ENCODE data around the gene KMO. TPM values are rescaled to one million over a fixed set of nuclear protein-coding genes. Genes with fewer than 3 reads are reported as not detected.

KMO gene
- total and polyA plus RNA-seq, 2 of the 13 experiments (the other 11 are each of a cell fraction or from before 2014, with no cell fraction given), result 0.01 TPM; not detected in 1

DNA sequence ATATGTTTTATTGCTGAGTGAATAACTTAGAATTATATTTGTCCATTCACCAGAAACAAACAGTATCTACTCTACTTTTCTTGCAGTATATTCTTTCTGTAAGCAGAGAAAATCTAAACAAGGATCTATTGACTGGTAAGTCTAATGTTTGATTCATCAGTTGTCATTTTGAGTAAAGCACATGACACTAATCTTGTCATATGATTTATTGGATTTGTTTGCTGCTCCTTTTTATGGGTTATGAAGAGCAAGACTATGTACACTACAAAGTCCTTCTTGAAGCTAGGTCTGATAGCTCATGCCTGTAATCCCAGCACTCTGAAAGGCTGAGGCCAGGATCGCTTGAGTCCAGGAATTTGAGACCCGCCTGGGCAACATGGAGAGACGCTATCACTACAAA, 23.3 kb downstream of the KMO start (continued):
- TF ChIP-seq ZBTB26 (CRISPR knock-in tag; IDR thresholded peaks at IDR 0.05; ENCODE audit: borderline replicate concordance) (no peak), RNF219 (CRISPR knock-in tag; IDR thresholded peaks at IDR 0.05) (no peak)

DNA sequence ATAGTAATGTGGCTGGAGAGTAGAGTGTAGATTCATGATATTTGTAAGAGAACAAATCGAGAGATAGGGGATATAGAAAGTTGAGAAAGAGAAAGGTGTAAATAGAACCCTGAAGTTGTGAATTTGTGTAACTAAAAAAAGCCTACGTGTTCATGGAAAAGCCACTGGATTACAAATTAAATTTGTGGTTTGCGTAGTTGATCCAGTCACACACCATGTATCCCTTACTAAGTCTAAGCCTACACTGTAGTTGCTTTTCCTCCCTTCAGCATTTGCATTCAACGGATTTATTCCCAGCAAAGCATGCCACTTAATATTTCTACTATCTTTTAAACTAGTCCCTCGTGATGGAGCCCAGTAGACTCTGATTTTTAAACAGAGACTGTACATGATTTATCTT, 24.9 kb downstream of the KMO start:
- H3K27ac ChIP-seq (ENCODE audit: extremely low read length, insufficient read depth, low read length), result no peak overlapping the region
- no peaks in the 10 kb centered on the region for H3K9me3 ChIP-seq (ENCODE audit: low read length)
- 50% methylated on average over 5 of the region's 5 CpGs for WGBS (ENCODE audit: low lambda C conversion rate)
- intact Hi-C loops (cut with micrococcal nuclease; ENCODE audit: unreplicated experiment) (no loop called here), in situ Hi-C loops (cut with HindIII; ENCODE audit: extremely low pct_ligation_motif_present, low pct_unique_long_range_greater_than_20kb) (no loop called here)
- H3K79me2 ChIP-seq (ENCODE audit: insufficient read depth, low read length), result no peaks in the 10 kb centered on the region
- ChIA-PET CTCF (ENCODE audit: low intra/inter-chr PET ratio, low total read pairs) (no interaction called here), POLR2A (no interaction called here)
- H3K4me2 ChIP-seq (ENCODE audit: low read depth, low read length), result no peak overlapping the region
- H2AFZ ChIP-seq (ENCODE audit: low read length), result no peak overlapping the region
- H3K9ac ChIP-seq (ENCODE audit: insufficient read depth, low read depth, low read length), result no peak overlapping the region
- no peak for FAIRE-seq
- H3K4me3 ChIP-seq (replicated peaks in 1 of 3; ENCODE audit: insufficient read depth in 1 of 3, low read depth in 2 of 3, low read length in 3 of 3), result no peak overlapping the region
- no peak for DNase-seq (ENCODE audit: low spot score)
- H3K27me3 ChIP-seq (ENCODE audit: control insufficient read depth in 1 of 2, insufficient read depth in 2 of 2, low read length in 2 of 2), result no peaks in the 10 kb centered on the region
- ATAC-seq, result no peak
- H4K20me1 ChIP-seq (ENCODE audit: insufficient read depth, low read length), result no peaks in the 10 kb centered on the region
- BruUV-seq (replicated peaks), result no TSS peak
- H3K36me3 ChIP-seq (replicated peaks in 1 of 2; ENCODE audit: control insufficient read depth in 1 of 2, insufficient read depth in 2 of 2, low read length in 2 of 2), result no peaks in the 10 kb centered on the region
- H3K4me1 ChIP-seq (ENCODE audit: insufficient read depth, low read length), result peaks cover 15% of the 10 kb centered on the region; the same call in 1 of the 2 replicates
- no peak for TF ChIP-seq ZNF205 (CRISPR knock-in tag; IDR thresholded peaks at IDR 0.05)
- no peak for TF ChIP-seq MAFG (CRISPR knock-in tag; IDR thresholded peaks at IDR 0.05)
- TF ChIP-seq TOPORS (CRISPR knock-in tag; IDR thresholded peaks at IDR 0.05), result no peak
- TF ChIP-seq MATR3 (CRISPR knock-in tag; IDR thresholded peaks at IDR 0.05), result no peak
- TF ChIP-seq ZNF232 (CRISPR knock-in tag; IDR thresholded peaks at IDR 0.05; ENCODE audit: borderline replicate concordance), result no peak
- no peak for TF ChIP-seq RFX5 (IDR thresholded peaks at IDR 0.05; ENCODE audit: low read depth, low read length)
- TF ChIP-seq, protein P1, sequence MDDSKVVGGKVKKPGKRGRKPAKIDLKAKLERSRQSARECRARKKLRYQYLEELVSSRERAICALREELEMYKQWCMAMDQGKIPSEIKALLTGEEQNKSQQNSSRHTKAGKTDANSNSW (CRISPR knock-in tag; IDR thresholded peaks at IDR 0.05; ENCODE audit: borderline replicate concordance), result no peak

Data from HepG2 (cell line).